ENCODE measurements around the gene DNPEP.

GRCh38 chr2:219402665-219403515 is 15.2 kb upstream of the DNPEP start:
- TF ChIP-seq ZNF274 (IDR thresholded peaks at IDR 0.05; ENCODE audit: low read depth, low read length) (no peak), SUZ12 (IDR thresholded peaks at IDR 0.05; ENCODE audit: extremely low read depth, insufficient read depth, insufficient read length) (no peak), YY1 (IDR thresholded peaks at IDR 0.05; ENCODE audit: insufficient read depth, insufficient read length) (no peak)

Data from NT2/D1 (cell line).